K562 (cell line): ENCODE data around the gene GLB1L3. TPM values are rescaled to one million over a fixed set of nuclear protein-coding genes. Genes with fewer than 3 reads are reported as not detected.

Source experiments
- EP400 ChIP-seq: fragments of 450-650 bp; IDR thresholded peaks from 2 replicates; pipeline ENCODE4 v1.6.1; 2017; ENCODE audit warnings: antibody characterized with exemption, mild to moderate bottlenecking, moderate library complexity
- NFIC ChIP-seq: fragments of 450-650 bp; IDR thresholded peaks from 2 replicates; pipeline ENCODE4 v1.6.1; 2017; ENCODE audit warnings: mild to moderate bottlenecking, inconsistent platforms
- PHB ChIP-seq: fragments of 250-450 bp; sonication (Bioruptor Pico); IDR thresholded peaks from 2 replicates; pipeline ENCODE4 v1.5.0; 2021
- ZNF263 ChIP-seq: sonication (generic); formaldehyde crosslinking; IDR thresholded peaks from 2 replicates; pipeline ENCODE4 v1.8.0; 2022; ENCODE audit warnings: mild to moderate bottlenecking, missing genetic modification reagents, borderline replicate concordance
- ZNF324 ChIP-seq: fragments of 250-450 bp; sonication (Bioruptor Pico); IDR thresholded peaks from 2 replicates; pipeline ENCODE4 v1.4.0; 2020; ENCODE audit warnings: mild to moderate bottlenecking
- polyA plus RNA-seq, 8 experiments: library from polyadenylated mRNA; depleted of rRNA in 4 of 8; stranded (reverse) in 5 of 8; unstranded in 3 of 8; fragments of >200 nt; fragmentation: Nextera tagmentation in 2 of 8; fragmentation: Illumina TruSeq in 1 of 8; extraction: Ambion mirVana in 2 of 8; extraction: Trizol in 1 of 8; gene quantifications; 2 replicates each; pipeline versions ENCODE4 v1.2.1 to v1.2.3, GENCODE V29; 2011 to 2014; ENCODE audit warnings: inconsistent platforms in 1 of 8, missing spikeins in 1 of 8
- total RNA-seq, 7 experiments: library from RNA; depleted of rRNA in 6 of 7; stranded (reverse); fragments of >200 nt in 6 of 7; fragmentation: Illumina TruSeq in 2 of 7; extraction: Trizol in 2 of 7; gene quantifications; 2 replicates each; pipeline versions ENCODE4 v1.2.1 to v1.2.3, GENCODE V29; 2011 to 2021; ENCODE audit warnings: low replicate concordance in 1 of 7
- TF ChIP-seq, protein P1 (sequence below): IDR thresholded peaks from 3 replicates; pipeline ENCODE4 v1.6.1; 2011; ENCODE audit warnings: borderline replicate concordance, mild to moderate bottlenecking, moderate library complexity; ENCODE audit not compliant: insufficient read length; ENCODE audit errors: extremely low read depth
- TF ChIP-seq, protein P2 (sequence below), 3 experiments: IDR thresholded peaks in 2 of 3; conservative IDR thresholded peaks in 1 of 3; 2 replicates each; pipeline ENCODE4 v1.5.1; 2011 to 2012; ENCODE audit warnings: low read length in 3 of 3, mild to moderate bottlenecking in 3 of 3, control low read depth in 2 of 3, improper control_type of control experiment in 1 of 3, inconsistent platforms in 1 of 3, low read depth in 1 of 3, mixed read lengths in 1 of 3, moderate library complexity in 1 of 3; ENCODE audit not compliant: insufficient read depth in 2 of 3
- TF ChIP-seq, protein P3 (sequence below), 2 experiments: fragments of 450-650 bp; formaldehyde crosslinking in 1 of 2; IDR thresholded peaks; 2 replicates each; pipeline versions ENCODE4 v1.4.0 to v1.6.1; 2014 to 2020; ENCODE audit warnings: mild to moderate bottlenecking in 2 of 2, borderline replicate concordance in 1 of 2, low read depth in 1 of 2
- TF ChIP-seq, protein P4 (sequence below): fragments of 450-650 bp; IDR thresholded peaks from 2 replicates; pipeline ENCODE4 v1.6.1; 2017; ENCODE audit warnings: antibody characterized with exemption

GLB1L3 gene
- total and polyA plus RNA-seq, 9 of the 15 experiments (the other 6 are each of a cell fraction or from before 2014, with no cell fraction given): 0.18 to 3.3 (median 0.49) TPM

DNA sequence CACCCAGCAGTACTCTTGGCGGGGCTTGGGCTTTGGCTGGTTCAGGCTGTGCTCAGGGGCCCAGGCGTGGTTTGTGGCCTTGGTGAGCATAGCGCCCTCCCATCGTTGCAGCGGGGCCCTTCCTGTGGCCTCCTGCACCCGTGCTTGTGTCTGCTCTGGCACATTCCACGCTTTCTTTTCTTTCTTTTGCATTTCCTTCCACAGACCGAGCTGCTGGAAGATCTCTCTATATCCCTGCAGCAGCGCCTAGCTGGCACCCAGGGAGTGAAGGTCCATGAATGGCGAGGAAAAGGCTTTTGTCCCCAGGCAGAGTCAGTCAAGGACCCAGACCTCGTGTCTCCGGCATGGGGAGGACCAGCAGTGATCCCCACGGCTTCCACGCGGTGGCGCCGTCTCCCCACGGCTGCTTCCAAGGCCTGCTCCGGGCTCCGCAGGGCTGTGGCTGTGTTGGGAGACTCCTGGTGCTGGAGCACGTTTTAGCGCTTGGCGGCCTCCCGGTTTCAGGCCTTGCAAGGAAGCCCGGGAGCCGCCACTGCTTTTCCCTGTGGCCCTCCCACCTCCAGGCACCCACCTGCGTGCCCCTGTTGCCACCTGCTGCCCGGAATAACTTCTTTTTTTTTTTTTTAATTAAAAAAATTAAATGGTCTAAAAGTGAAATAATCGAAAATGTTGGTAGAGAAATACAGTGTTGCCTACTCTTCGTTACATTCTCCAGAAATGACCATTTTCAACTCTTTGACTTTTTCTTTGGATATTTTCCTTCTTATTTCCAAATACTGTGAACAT lies 84.1 kb downstream of the GLB1L3 start (continued):
- TF ChIP-seq, protein P1, sequence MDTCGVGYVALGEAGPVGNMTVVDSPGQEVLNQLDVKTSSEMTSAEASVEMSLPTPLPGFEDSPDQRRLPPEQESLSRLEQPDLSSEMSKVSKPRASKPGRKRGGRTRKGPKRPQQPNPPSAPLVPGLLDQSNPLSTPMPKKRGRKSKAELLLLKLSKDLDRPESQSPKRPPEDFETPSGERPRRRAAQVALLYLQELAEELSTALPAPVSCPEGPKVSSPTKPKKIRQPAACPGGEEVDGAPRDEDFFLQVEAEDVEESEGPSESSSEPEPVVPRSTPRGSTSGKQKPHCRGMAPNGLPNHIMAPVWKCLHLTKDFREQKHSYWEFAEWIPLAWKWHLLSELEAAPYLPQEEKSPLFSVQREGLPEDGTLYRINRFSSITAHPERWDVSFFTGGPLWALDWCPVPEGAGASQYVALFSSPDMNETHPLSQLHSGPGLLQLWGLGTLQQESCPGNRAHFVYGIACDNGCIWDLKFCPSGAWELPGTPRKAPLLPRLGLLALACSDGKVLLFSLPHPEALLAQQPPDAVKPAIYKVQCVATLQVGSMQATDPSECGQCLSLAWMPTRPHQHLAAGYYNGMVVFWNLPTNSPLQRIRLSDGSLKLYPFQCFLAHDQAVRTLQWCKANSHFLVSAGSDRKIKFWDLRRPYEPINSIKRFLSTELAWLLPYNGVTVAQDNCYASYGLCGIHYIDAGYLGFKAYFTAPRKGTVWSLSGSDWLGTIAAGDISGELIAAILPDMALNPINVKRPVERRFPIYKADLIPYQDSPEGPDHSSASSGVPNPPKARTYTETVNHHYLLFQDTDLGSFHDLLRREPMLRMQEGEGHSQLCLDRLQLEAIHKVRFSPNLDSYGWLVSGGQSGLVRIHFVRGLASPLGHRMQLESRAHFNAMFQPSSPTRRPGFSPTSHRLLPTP: no peak
- no peak for TF ChIP-seq ZNF324 (CRISPR knock-in tag)
- TF ChIP-seq PHB (CRISPR knock-in tag): no peak
- no peak for TF ChIP-seq NFIC
- peak; percentile 78; the same call in 1 of the 2 replicates for TF ChIP-seq ZNF263 (CRISPR knock-in tag)
- TF ChIP-seq, protein P2, sequence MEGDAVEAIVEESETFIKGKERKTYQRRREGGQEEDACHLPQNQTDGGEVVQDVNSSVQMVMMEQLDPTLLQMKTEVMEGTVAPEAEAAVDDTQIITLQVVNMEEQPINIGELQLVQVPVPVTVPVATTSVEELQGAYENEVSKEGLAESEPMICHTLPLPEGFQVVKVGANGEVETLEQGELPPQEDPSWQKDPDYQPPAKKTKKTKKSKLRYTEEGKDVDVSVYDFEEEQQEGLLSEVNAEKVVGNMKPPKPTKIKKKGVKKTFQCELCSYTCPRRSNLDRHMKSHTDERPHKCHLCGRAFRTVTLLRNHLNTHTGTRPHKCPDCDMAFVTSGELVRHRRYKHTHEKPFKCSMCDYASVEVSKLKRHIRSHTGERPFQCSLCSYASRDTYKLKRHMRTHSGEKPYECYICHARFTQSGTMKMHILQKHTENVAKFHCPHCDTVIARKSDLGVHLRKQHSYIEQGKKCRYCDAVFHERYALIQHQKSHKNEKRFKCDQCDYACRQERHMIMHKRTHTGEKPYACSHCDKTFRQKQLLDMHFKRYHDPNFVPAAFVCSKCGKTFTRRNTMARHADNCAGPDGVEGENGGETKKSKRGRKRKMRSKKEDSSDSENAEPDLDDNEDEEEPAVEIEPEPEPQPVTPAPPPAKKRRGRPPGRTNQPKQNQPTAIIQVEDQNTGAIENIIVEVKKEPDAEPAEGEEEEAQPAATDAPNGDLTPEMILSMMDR (IDR thresholded peaks at IDR 0.05 in 2 of 3, conservative IDR thresholded peaks at IDR 0.05 in 1 of 3; ENCODE audit: insufficient read depth in 2 of 3, low read depth in 1 of 3, low read length in 3 of 3): peak; percentile 90 to 95 (median 93)
- TF ChIP-seq, protein P3, sequence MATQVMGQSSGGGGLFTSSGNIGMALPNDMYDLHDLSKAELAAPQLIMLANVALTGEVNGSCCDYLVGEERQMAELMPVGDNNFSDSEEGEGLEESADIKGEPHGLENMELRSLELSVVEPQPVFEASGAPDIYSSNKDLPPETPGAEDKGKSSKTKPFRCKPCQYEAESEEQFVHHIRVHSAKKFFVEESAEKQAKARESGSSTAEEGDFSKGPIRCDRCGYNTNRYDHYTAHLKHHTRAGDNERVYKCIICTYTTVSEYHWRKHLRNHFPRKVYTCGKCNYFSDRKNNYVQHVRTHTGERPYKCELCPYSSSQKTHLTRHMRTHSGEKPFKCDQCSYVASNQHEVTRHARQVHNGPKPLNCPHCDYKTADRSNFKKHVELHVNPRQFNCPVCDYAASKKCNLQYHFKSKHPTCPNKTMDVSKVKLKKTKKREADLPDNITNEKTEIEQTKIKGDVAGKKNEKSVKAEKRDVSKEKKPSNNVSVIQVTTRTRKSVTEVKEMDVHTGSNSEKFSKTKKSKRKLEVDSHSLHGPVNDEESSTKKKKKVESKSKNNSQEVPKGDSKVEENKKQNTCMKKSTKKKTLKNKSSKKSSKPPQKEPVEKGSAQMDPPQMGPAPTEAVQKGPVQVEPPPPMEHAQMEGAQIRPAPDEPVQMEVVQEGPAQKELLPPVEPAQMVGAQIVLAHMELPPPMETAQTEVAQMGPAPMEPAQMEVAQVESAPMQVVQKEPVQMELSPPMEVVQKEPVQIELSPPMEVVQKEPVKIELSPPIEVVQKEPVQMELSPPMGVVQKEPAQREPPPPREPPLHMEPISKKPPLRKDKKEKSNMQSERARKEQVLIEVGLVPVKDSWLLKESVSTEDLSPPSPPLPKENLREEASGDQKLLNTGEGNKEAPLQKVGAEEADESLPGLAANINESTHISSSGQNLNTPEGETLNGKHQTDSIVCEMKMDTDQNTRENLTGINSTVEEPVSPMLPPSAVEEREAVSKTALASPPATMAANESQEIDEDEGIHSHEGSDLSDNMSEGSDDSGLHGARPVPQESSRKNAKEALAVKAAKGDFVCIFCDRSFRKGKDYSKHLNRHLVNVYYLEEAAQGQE (IDR thresholded peaks at IDR 0.05; ENCODE audit: borderline replicate concordance): peak; percentile 74
- TF ChIP-seq, protein P3 (CRISPR knock-in tag; IDR thresholded peaks at IDR 0.05; ENCODE audit: low read depth): no peak
- peak; percentile 58; the same call in 1 of the 2 replicates for TF ChIP-seq EP400
- TF ChIP-seq, protein P4, sequence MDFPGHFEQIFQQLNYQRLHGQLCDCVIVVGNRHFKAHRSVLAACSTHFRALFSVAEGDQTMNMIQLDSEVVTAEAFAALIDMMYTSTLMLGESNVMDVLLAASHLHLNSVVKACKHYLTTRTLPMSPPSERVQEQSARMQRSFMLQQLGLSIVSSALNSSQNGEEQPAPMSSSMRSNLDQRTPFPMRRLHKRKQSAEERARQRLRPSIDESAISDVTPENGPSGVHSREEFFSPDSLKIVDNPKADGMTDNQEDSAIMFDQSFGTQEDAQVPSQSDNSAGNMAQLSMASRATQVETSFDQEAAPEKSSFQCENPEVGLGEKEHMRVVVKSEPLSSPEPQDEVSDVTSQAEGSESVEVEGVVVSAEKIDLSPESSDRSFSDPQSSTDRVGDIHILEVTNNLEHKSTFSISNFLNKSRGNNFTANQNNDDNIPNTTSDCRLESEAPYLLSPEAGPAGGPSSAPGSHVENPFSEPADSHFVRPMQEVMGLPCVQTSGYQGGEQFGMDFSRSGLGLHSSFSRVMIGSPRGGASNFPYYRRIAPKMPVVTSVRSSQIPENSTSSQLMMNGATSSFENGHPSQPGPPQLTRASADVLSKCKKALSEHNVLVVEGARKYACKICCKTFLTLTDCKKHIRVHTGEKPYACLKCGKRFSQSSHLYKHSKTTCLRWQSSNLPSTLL: no peak
